Muscle of arm (tissue), 14 donors: ENCODE data around the gene OPHN1. TPM values are rescaled to one million over a fixed set of nuclear protein-coding genes. Genes with fewer than 3 reads are reported as not detected.

Experiments
- DNase-seq: peaks from one replicate; pipeline ENCODE4 v3.0.0-alpha.2; 2013
- long read RNA-seq, 11 donors: transcript quantifications; one replicate each; lab custom pipeline, GENCODE V29; 2026
- polyA plus RNA-seq, 12 donors: library from polyadenylated mRNA; unstranded; fragments of 120-200 nt; gene quantifications; one replicate each; pipeline ENCODE4 v1.2.1, GENCODE V29; 2013; ENCODE audit not compliant: insufficient read length in 12 of 12

OPHN1 gene, protein sequence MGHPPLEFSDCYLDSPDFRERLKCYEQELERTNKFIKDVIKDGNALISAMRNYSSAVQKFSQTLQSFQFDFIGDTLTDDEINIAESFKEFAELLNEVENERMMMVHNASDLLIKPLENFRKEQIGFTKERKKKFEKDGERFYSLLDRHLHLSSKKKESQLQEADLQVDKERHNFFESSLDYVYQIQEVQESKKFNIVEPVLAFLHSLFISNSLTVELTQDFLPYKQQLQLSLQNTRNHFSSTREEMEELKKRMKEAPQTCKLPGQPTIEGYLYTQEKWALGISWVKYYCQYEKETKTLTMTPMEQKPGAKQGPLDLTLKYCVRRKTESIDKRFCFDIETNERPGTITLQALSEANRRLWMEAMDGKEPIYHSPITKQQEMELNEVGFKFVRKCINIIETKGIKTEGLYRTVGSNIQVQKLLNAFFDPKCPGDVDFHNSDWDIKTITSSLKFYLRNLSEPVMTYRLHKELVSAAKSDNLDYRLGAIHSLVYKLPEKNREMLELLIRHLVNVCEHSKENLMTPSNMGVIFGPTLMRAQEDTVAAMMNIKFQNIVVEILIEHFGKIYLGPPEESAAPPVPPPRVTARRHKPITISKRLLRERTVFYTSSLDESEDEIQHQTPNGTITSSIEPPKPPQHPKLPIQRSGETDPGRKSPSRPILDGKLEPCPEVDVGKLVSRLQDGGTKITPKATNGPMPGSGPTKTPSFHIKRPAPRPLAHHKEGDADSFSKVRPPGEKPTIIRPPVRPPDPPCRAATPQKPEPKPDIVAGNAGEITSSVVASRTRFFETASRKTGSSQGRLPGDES
- polyA plus RNA-seq, result 10 to 100 TPM in 11 of 12 donors, not detected in 1; 14.2 to 40.8 (median 17.9) TPM
- long read RNA-seq, donor 1, result 0 reads
- long read RNA-seq, donor 2, full-length matches to known transcripts, result 2 of 2 reads
- long read RNA-seq, donor 2, partial matches to known transcripts, result 0 of 2 reads
- long read RNA-seq, donor 2, other reads (novel, unspliced or antisense), result 0 of 2 reads
- long read RNA-seq, donor 3, result 0 reads
- long read RNA-seq, donor 4, result 0 reads
- long read RNA-seq, donor 5, full-length matches to known transcripts, result 1 of 1 reads
- long read RNA-seq, donor 5, partial matches to known transcripts, result 0 of 1 reads
- long read RNA-seq, donor 5, other reads (novel, unspliced or antisense), result 0 of 1 reads
- long read RNA-seq, donor 6, result 0 reads
- long read RNA-seq, donor 7, result 0 reads
- long read RNA-seq, donor 8, result 0 reads
- long read RNA-seq, donor 9, result 0 reads
- long read RNA-seq, donor 10, full-length matches to known transcripts, result 1 of 1 reads
- long read RNA-seq, donor 10, partial matches to known transcripts, result 0 of 1 reads
- long read RNA-seq, donor 10, other reads (novel, unspliced or antisense), result 0 of 1 reads
- long read RNA-seq, donor 11, full-length matches to known transcripts, result 2 of 2 reads
- long read RNA-seq, donor 11, partial matches to known transcripts, result 0 of 2 reads
- long read RNA-seq, donor 11, other reads (novel, unspliced or antisense), result 0 of 2 reads

DNA sequence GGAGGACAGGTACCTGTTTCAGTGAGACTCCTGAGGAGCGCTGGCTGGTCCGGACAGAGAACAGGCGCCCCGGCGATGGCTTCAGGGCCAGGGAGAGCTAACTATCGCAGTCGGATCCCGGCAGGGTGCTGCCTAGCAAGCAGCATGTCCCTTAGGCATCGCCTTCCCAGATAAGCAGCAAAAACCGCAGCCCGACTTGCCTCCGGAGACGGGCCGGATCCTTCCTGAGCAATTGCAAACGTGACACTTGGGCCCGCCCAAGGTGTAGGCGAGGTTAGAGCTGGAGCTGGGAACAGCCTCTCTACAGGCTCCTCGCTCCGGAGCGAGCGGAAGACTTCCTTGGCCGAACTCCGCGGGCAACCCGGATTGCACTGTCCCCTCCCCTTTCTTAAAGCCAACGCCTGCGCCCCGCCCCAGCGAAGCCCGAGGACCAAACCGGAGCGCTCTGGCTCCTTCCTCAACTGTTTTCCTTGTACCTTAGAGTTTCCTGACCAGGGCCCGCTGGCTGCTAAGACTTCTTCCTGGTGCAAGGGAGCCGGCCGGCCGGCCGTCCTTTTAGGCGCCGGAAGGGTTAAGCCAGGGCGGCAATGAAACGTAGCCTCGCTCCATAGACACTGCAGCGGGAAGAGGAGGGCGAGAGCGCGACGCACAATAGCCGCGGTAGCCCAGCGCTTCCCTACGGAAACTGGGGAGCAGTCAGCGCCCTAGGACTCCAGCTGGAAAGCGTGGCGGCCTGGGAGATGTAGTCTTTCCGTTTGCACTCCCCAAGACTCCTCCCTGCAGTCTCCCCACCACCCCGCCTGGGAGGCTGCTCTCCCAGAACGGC is at the start of gene OPHN1:
Gene OPHN1 (minus strand): TSS at position 341 of the 826 bp plus-strand sequence. CDS start 475 bp downstream, outside the sequence.
- peak; percentile 79 for DNase-seq

DNA sequence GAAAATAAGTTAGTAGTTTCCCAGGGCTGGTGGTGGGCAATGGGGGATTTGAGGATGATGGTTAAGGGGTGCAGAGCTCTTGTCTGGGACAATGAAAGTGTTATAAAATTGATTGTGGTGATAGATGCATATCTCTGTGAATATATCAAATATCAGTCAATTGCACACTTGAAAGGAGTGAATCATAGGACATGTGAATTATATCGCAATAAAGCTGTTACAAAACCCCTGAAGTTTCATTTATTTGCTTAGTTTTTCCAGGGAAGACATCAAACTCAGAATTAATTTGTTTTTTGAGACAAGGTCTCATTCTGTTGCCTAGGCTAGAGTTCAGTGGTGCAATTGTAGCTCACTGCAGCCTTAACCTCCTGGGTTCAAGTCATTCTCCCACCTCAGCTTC is 47.7 kb upstream of the OPHN1 start:
- DNase-seq, result no peak

DNA sequence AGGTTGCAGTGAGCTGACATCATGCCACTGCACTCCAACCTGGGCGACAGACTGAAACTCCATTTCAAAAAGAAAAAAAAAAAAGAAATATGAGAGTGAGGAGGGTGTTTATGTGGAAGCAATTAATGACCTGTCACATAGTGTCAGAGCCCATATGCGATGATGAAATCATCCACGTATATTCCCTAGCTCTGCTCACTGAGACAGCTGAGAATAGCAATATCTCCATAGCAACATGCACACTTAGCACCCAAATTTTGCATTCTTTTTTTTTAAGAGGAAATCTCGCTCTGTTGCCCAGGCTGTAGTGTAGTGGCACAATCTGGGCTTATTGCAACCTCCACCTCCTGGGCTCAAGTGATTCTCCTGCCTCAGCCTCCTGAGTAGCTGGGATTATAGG is 31.5 kb upstream of the OPHN1 start:
- DNase-seq, result no peak

DNA sequence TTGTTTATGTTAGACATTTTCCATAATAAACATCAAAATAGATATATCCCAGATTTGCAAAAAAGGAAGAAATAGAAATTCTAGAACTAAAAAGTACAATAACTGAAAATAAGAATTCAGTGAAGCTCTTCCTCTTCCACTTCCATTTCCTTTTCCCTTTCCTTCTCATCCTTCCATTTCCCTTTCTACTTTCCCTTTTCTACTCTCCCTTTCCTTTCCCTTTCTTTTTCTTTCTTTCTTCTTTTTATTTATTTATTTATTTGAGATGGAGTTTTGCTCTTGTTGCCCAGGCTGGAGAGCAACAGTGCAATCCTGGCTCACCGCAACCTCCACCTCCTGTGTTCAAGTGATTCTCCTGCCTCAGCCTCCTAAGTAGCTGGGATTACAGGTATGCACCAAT is 30.6 kb upstream of the OPHN1 start:
- no peak for DNase-seq

DNA sequence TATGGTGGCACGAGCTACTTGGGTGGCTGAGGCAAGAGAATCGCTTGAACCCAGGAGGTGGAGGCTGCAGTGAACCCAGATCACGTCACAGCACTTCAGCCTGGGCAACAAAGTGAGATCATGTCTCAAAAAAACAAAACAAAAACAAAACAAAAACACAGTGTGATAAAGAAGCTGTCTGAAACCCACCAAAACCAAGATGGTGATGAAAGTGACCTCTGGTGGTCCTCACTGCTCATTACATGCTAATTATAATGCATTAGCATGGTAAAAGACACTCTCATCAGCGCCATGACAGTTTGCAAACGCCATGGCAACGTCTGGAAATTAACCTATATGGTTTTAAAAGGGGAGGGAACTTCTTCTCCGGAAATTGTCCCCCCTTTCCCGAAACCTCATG is 29.4 kb upstream of the OPHN1 start:
- DNase-seq, result peak; percentile 30

DNA sequence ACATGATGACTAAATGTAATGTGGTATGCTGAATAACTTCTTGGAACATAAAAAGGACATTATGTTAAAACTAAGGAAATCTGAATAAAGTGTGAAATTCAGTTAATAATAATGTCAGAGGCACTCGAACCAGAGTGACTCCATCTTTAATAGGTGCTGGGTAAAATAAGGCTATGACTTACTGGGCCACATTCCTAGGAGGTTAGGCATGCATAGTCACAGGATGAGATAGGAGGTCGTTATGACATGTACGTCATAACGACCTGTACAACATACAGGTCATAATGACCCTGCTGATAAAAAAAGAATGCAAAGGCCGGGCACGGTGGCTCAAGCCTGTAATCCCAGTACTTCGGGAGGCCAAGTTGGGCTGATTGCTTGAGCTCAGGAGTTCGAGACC is 28.9 kb upstream of the OPHN1 start:
- no peak for DNase-seq

DNA sequence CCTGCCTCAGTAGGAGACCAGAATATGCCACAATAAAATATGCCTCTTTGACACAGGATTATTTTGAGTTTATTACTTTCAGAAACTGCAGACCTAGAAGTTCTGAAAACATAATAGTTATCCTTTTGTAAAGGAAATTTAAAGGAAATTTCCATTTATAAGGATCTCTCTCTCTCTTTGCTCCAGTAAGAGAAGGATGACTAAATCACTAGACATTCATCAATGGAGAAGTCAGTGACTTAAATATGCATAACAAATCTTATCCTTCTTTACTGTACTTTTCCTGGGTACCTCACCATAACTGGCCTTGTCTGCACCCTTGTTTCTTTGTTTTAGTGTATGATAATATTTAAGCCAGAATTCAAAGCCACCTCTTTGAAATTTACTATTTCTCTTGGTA is 28.3 kb upstream of the OPHN1 start:
- DNase-seq, result no peak

DNA sequence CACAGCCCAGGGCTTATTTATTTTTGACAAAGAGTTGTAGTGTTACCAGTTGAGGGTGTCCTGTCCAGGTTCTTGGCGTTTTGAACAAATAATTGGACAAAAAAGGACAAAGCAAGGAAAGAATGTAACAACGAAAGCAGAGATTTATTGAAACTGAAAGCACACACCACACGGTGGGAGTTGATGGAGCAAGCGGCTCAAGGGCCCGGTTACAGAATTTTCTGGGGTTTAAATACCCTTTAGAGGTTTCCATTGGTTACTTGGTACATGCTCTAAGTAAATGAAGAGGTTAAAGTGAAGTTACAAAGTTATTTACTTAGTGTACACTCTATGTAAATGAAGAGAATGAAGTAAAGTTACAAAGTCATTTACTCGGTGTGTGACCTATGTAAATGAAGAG is 27.8 kb upstream of the OPHN1 start:
- DNase-seq, result no peak

DNA sequence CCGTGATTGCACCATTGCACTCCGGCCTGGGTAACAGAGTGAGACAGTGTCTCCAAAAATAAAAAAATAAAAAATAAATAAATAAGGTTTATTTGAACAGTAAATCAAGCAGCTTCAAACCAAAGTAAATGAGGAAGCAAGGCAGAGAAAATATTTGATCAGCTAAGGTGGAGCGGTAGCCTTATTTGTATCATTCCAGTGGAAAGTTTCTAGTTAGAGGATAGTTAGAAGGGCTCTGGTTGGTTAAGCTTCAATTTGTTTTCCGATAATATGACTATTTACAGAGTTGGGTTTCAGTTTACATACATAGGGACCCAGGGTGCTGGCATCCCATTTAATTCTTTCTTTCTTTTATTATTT is 21.8 kb upstream of the OPHN1 start:
- no peak for DNase-seq

DNA sequence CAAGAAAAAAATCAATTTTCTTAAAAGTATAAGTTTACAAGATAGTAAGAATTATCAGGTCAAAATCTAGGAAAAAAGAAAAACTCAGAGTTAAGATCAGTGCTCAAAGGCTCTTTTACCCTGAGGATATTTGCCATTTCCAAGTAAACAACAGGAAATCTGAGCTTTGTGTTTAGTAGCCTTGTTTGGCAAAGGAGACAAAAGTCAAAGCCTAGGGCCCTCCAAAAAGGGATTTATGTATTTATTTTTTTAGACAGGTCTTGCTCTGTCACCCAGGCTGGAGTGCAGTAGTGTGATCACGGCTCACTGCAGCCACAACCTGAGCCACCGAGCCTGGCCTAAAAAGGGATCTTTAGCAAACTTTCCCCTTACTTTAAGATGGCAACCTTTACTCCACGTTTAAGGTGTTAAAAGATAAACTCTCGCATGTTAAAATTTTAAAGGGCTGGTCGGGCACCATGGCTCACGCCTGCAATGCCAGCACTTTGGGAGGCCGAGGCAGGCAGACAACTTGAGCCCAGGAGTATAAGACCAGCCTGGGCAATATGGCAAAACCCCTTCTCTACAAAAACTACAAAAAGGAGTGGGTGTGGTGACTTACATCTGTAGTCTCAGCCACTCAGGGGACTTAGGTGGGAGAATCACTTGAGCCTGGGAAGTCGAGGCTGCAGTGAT is 21.3 kb upstream of the OPHN1 start:
- DNase-seq, result no peak

DNA sequence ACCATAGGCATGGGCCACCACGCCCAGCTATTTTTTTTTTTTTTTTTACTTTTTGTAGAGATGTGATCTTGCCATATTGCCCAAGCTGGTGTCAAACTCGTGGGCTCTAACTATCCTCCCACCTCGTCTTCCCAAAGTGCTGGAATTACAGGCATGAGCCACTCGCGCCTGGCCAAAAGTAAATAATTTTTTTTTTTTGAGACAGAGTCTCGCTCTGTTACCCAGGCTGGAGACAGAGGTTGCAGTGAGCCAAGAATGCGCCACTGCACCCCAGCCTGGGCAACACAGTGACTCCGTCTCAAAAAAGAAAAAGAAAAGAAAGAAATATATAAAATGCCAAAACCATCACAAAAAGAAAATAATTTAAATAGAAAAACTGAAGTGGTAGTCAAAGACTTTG is 18.4 kb upstream of the OPHN1 start:
- no peak for DNase-seq

DNA sequence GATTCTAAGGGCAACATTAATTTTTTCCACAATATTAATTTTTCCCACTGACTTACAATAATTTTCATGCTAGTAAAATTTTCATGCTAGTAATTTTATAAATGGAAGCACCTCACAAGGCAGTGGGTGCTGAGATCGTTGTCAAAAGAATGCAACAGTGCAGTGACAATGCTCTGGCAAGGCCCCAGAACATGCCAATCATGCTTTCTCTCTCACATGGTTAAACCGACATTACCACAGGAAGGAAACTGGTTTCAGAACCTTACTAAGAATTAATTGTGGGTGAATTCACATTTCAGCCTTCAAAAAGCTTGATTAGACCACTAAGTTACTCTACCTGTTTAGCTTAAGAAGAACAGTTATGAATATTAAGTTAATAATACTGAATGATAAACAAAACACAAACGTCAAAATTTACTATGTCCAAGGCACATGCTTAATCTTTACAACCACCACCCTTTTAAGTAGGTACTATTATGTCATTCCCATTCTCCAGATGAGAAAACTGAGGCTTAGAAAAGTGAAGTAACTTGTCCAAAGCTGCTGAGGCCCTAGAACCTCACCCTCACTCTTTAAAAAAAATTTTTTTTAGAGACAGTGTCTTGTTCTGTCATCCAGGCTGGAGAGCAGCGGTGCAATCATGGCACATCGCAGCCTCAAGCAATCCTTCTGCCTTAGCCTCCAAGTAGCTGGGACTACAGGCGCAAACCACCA is 10.0 kb upstream of the OPHN1 start:
- DNase-seq, result no peak

DNA sequence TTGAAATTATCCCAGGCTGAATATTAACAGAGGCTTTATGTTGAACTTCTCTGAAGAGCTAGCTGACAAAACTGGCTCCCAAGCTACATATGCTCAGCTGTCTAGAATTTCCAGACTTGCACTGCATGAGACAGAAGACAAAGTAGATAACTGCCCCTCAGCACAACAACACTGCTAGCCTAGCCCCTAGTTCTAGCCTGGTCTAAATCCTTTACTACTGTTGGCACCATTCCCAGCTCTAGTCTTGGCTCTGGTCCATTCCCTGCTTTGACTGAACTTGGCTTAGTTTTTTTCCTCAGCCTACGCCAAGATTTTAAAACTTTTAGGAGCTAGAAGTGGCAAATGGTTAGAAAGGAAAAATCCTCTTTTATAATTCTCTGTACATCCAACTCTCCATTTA is 7.6 kb upstream of the OPHN1 start:
- peak; percentile 86 for DNase-seq

DNA sequence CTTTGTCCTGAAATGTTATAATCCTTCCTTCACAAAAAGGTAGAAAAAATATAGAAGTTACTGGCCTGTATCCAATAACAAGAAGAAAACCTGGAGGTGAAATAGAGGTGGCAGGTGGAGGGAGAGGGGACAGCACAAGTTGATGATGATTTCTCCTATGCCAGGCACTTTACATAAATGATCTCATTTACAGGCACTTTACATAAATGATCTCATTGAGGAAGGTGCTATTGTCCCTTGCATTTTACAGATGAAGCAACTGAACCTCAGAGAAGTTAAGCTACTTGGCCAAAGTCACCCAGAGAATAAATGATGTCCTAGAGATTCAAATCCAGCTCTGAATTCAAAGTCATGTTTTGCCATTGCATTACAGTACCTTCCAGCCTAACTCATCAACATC is 7.1 kb upstream of the OPHN1 start:
- no peak for DNase-seq

DNA sequence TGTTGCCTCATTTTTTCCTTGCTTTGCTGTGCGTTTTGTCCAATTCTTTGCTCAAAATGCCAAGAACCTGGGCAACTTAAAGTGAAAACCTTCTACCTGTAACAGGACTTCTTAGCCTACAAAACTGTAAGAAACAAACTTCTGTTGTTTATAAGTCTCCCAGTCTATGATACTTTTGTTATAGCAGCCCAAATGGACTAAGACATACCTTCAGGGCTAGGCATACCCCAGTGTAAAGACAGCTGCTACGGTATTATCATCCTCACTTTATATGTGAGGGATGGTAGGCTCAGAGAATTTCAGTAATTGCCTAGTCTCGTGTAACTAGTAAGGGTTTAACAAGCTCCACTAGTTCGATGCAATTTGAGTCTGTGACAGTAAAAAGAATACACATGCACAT is 6.0 kb upstream of the OPHN1 start:
- no peak for DNase-seq

DNA sequence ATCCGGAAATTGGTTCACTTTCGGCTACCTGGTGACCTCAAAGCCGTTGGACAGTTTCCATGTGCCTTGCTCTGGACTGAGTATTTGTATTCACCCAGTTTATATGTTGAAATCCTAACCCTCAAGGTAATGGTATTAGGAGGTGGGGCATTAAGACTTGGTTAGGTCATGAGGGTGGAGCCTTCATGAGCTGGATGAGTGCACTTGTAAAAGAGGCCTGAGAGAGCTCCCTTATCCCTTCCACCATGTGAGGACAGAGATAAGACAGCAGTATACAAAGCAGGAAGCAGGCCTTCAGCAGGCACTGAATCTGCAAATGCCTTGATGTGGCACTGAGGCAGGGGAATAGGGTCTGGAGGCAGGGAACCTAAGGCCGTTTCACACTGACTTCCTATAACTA is 5.3 kb upstream of the OPHN1 start:
- DNase-seq, result no peak

DNA sequence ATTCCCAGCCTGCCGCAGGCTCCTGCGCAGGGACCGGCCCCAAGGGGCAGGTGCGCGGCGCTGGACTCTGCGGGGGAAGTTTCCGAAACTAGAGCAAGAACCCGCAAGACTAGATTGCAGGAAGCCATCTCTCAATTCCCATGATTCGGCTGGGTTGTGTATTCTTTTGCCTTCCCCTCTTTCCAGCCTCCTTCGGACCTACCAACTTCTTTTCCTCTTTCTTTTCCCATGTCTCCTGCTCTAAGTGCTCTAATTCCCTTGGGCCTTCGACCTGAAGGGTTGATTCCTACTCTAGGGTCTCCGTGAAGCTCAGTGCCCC is 645 bp upstream of the OPHN1 start:
- no peak for DNase-seq

DNA sequence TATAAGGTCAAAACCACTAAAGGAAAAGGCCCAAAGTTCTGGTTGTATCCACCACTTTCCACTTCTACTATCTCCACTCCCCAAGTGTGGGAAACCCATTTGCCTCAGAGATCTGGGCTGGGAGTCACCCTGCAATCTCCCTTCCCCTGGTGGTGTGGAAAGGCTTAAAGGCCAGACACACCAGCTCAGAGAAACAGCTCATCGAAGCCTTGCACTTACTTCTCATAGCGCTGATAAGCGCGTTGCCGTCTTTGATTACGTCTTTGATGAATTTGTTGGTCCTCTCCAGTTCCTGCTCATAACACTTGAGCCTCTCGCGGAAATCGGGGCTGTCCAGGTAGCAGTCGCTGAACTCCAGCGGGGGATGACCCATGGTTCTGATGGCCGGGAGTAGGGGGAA is 647 bp downstream of the OPHN1 start:
- DNase-seq, result no peak

DNA sequence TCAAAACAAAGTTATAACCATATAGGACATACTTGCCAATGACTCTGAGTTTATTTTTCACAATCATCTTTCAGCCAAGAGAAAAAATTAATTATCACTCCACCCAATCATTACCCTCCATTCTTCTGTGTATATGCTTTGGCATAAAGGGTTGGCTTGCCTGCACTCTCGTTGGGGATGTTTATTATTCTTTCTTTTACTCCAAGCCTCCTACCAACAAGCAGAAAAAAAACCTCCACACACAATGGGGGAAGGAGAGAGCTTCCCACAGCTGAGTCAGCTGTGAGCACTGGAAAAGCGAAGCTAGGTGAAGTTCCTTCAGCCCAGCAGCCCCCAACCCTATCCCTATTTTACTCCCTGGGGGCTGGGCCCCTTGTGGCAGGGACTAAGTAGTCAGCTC is 1.5 kb downstream of the OPHN1 start:
- DNase-seq, result no peak

DNA sequence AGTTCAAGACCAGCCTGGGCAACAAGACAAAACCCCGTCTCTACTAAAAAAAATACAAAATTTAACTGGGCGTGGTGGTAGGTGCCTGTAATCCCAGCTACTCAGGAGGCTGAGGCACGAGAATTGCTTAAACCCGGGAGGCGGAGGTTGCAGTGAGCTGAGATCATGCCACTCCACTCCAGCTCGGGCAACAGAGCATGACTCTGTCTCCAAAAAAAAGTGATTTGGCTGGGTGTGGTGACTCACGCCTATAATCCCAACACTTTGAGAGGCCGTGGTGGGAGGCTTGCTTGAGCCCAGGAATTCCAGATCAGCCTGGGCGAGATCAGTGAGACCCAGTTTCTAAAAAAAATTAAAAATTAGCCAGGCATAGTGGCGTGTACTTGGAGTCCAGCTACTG is 4.1 kb downstream of the OPHN1 start:
- no peak for DNase-seq
